Ishikawa (cell line): ENCODE measurements around the gene EIF3B.

Experiments used
- CEBPB ChIP-seq: IDR thresholded peaks from 2 replicates; pipeline ENCODE4 v1.6.1; 2012
- CREB1 ChIP-seq: IDR thresholded peaks from 2 replicates; pipeline ENCODE4 v1.6.1; 2012; ENCODE audit warnings: low read depth
- EGR1 ChIP-seq: IDR thresholded peaks from 2 replicates; pipeline ENCODE4 v1.6.1; 2012
- EP300 ChIP-seq: IDR thresholded peaks from 2 replicates; pipeline ENCODE4 v1.6.1; 2012; ENCODE audit warnings: borderline replicate concordance
- FOXM1 ChIP-seq: IDR thresholded peaks from 2 replicates; pipeline ENCODE4 v1.6.1; 2012; ENCODE audit warnings: low read depth, borderline replicate concordance
- NFIC ChIP-seq: IDR thresholded peaks from 2 replicates; pipeline ENCODE4 v1.6.1; 2012
- RAD21 ChIP-seq: IDR thresholded peaks from 2 replicates; pipeline ENCODE4 v1.6.1; 2012; ENCODE audit warnings: low read depth
- TAF1 ChIP-seq: IDR thresholded peaks from 2 replicates; pipeline ENCODE4 v1.6.1; 2012; ENCODE audit warnings: low read depth, mild to moderate bottlenecking
- TCF12 ChIP-seq: IDR thresholded peaks from 2 replicates; pipeline ENCODE4 v1.6.1; 2012; ENCODE audit warnings: low read depth
- TEAD4 ChIP-seq: IDR thresholded peaks from 2 replicates; pipeline ENCODE4 v1.6.1; 2012
- USF1 ChIP-seq: IDR thresholded peaks from 2 replicates; pipeline ENCODE4 v1.6.1; 2012
- YY1 ChIP-seq: IDR thresholded peaks from 2 replicates; pipeline ENCODE4 v1.6.1; 2012; ENCODE audit warnings: low read depth
- ZBTB7A ChIP-seq: IDR thresholded peaks from 2 replicates; pipeline ENCODE4 v1.6.1; 2012; ENCODE audit warnings: low read depth
- TF ChIP-seq, protein P1 (sequence below): IDR thresholded peaks from 2 replicates; pipeline ENCODE4 v1.6.1; 2012; ENCODE audit warnings: low read depth, mild to moderate bottlenecking
- TF ChIP-seq, protein P2 (sequence below): IDR thresholded peaks from 2 replicates; pipeline ENCODE4 v1.6.1; 2012

EIF3B gene

DNA sequence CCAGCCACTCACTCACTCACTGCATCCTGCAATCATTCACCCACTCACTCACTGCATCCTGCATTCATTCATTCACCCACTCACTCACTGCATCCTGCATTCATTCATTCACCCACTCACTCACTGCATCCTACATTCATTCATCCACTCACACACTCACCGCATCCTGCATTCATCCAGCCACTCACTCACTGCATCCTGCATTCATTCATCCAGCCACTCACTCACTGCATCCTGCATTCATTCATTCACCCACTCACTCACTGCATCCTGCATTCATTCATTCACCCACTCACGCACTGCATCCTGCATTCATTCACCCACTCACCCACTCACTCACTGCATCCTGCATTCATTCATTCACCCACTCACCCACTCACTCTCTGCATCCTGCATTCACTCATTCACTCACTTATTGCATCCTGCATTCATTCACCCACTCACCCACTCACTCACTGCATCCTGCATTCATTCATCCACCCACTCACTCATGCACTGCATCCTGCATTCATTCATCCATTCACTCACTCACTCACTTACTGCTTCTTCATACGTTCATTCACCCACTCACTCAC, 39.6 kb upstream of the EIF3B start:
- peak; percentile 4; the same call in 1 of the 2 replicates for TF ChIP-seq TCF12

DNA sequence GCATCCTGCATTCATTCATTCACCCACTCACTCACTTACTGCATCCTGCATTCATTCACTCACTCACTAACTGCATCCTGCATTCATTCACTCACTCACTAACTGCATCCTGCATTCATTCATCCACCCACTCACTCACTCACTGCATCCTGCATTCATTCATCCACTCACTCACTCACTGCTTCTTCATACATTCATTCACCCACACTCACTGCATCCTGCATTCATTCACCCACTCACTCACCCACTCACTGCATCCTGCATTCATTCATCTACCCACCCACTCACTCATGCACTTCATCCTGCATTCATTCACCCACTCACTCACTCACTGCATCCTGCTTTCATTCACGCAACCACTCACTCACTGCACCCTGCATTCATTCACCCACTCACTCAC, 38.8 kb upstream of the EIF3B start:
- no peak for TF ChIP-seq TAF1
- TF ChIP-seq TCF12: no peak
- no peak for TF ChIP-seq TEAD4
- TF ChIP-seq CREB1: no peak
- TF ChIP-seq ZBTB7A: no peak
- no peak for TF ChIP-seq EP300
- no peak for TF ChIP-seq FOXM1
- no peak for TF ChIP-seq YY1
- TF ChIP-seq, protein P1, sequence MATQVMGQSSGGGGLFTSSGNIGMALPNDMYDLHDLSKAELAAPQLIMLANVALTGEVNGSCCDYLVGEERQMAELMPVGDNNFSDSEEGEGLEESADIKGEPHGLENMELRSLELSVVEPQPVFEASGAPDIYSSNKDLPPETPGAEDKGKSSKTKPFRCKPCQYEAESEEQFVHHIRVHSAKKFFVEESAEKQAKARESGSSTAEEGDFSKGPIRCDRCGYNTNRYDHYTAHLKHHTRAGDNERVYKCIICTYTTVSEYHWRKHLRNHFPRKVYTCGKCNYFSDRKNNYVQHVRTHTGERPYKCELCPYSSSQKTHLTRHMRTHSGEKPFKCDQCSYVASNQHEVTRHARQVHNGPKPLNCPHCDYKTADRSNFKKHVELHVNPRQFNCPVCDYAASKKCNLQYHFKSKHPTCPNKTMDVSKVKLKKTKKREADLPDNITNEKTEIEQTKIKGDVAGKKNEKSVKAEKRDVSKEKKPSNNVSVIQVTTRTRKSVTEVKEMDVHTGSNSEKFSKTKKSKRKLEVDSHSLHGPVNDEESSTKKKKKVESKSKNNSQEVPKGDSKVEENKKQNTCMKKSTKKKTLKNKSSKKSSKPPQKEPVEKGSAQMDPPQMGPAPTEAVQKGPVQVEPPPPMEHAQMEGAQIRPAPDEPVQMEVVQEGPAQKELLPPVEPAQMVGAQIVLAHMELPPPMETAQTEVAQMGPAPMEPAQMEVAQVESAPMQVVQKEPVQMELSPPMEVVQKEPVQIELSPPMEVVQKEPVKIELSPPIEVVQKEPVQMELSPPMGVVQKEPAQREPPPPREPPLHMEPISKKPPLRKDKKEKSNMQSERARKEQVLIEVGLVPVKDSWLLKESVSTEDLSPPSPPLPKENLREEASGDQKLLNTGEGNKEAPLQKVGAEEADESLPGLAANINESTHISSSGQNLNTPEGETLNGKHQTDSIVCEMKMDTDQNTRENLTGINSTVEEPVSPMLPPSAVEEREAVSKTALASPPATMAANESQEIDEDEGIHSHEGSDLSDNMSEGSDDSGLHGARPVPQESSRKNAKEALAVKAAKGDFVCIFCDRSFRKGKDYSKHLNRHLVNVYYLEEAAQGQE: no peak
- no peak for TF ChIP-seq USF1
- TF ChIP-seq CEBPB: no peak
- TF ChIP-seq, protein P2, sequence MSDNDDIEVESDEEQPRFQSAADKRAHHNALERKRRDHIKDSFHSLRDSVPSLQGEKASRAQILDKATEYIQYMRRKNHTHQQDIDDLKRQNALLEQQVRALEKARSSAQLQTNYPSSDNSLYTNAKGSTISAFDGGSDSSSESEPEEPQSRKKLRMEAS: no peak
- TF ChIP-seq RAD21: no peak
- TF ChIP-seq EGR1: no peak
- TF ChIP-seq NFIC: no peak

DNA sequence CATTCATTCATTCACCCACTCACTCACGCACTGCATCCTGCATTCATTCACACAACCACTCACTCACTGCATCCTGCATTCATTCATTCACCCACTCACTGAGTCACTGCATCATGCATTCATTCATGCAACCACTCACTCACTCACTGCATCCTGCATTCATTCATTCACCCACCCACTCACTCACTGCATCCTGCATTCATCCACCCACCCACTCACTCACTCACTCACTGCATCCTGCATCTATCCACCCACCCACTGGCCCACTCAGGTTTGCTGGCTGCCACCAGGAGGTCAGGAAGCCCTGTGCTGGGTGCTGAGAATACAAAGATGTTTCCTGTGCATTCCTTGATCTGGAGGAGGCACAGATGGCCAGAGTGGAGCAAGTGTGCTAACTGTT, 38.0 kb upstream of the EIF3B start:
- TF ChIP-seq RAD21 (no peak), EGR1 (no peak), YY1 (no peak), CREB1 (no peak), CEBPB (no peak), TEAD4 (no peak), NFIC (no peak), TAF1 (no peak), ZBTB7A (no peak), EP300 (no peak), USF1 (no peak), FOXM1 (no peak)
- TF ChIP-seq, protein P1: no peak
- TF ChIP-seq, protein P2: no peak

GRCh38 chr7:2317556-2318293, 36.9 kb upstream of the EIF3B start:
- TF ChIP-seq FOXM1 (no peak), EGR1 (no peak), USF1 (no peak), ZBTB7A (no peak), TCF12 (no peak), CREB1 (no peak), NFIC (no peak), RAD21 (no peak), EP300 (no peak), CEBPB (no peak), TEAD4 (no peak), YY1 (no peak), TAF1 (no peak)
- TF ChIP-seq, protein P1: no peak
- TF ChIP-seq, protein P2: no peak
